Activated CD8-positive, alpha-beta memory T cell treated with anti-CD3 and anti-CD28 coated beads, Interleukin-2, amount 50 U/mL, for 1 hour (primary cell): ENCODE results near the gene PPP2CA.
"Not testable (repeated sequence)": the region's sequence is repeated elsewhere in the genome, so short reads cannot be mapped to it uniquely, and the experiment has no call there.

Experiments used
- DNase-seq: peaks from one replicate; pipeline ENCODE4 v3.0.0-alpha.2; 2020; ENCODE audit errors: extremely low read depth

The PPP2CA gene

GRCh38 chr5:134195666-134196065 lies 30.2 kb downstream of the PPP2CA start:
- DNase-seq = no peak

- no peak for DNase-seq
Measured at GRCh38 chr5:134189031-134189430, 36.8 kb downstream of the PPP2CA start.

GRCh38 chr5:134188092-134188491 lies 37.8 kb downstream of the PPP2CA start:
- DNase-seq = no peak

GRCh38 chr5:134184155-134185135 lies 41.4 kb downstream of the PPP2CA start:
- DNase-seq = peak; percentile 43

- no peak for DNase-seq
Measured at GRCh38 chr5:134183481-134183880, 42.4 kb downstream of the PPP2CA start.

- DNase-seq = no peak
Measured at GRCh38 chr5:134178096-134178419, 47.8 kb downstream of the PPP2CA start.

GRCh38 chr5:134177369-134178095 lies 48.3 kb downstream of the PPP2CA start:
- DNase-seq = no peak

GRCh38 chr5:134176511-134177368 lies 49.1 kb downstream of the PPP2CA start, which contains the start of gene SKP1:
TSS of gene SKP1 (minus strand) at chr5:134176950. CDS start at chr5:134174022, 2,928 bp downstream.
- DNase-seq = peak; percentile 51

- DNase-seq = peak; percentile 12
Measured at GRCh38 chr5:134175921-134176510, 49.9 kb downstream of the PPP2CA start.

GRCh38 chr5:134174841-134175839 lies 50.7 kb downstream of the PPP2CA start:
- DNase-seq = no peak

- no peak for DNase-seq
Measured at GRCh38 chr5:134171972-134172371, 53.9 kb downstream of the PPP2CA start.

GRCh38 chr5:134162592-134162991 lies 63.3 kb downstream of the PPP2CA start:
- DNase-seq = no peak

GRCh38 chr5:134161513-134162395 lies 64.1 kb downstream of the PPP2CA start:
- DNase-seq = no peak

- no peak for DNase-seq
Measured at GRCh38 chr5:134153657-134154056, 72.2 kb downstream of the PPP2CA start.

GRCh38 chr5:134153241-134153640 lies 72.6 kb downstream of the PPP2CA start:
- DNase-seq = no peak

GRCh38 chr5:134152173-134152832 lies 73.6 kb downstream of the PPP2CA start:
- DNase-seq = not testable (repeated sequence)

GRCh38 chr5:134151723-134152122 lies 74.2 kb downstream of the PPP2CA start:
- DNase-seq = no peak

- DNase-seq = no peak
Measured at GRCh38 chr5:134149571-134150303, 76.1 kb downstream of the PPP2CA start.
